Colon (tissue), 2 donors: ENCODE results near the gene RPE.
A peak's percentile ranks its signal among the peaks of the same experiment; 100 is the strongest.

ENCODE experiments used
- FAIRE-seq: peaks from 2 replicates; lab custom pipeline; 2012; peaks lifted over from hg19 to GRCh38; lab: Jason Lieb, UNC
- donor health status: control.
- donor health status: control.

The RPE gene

DNA sequence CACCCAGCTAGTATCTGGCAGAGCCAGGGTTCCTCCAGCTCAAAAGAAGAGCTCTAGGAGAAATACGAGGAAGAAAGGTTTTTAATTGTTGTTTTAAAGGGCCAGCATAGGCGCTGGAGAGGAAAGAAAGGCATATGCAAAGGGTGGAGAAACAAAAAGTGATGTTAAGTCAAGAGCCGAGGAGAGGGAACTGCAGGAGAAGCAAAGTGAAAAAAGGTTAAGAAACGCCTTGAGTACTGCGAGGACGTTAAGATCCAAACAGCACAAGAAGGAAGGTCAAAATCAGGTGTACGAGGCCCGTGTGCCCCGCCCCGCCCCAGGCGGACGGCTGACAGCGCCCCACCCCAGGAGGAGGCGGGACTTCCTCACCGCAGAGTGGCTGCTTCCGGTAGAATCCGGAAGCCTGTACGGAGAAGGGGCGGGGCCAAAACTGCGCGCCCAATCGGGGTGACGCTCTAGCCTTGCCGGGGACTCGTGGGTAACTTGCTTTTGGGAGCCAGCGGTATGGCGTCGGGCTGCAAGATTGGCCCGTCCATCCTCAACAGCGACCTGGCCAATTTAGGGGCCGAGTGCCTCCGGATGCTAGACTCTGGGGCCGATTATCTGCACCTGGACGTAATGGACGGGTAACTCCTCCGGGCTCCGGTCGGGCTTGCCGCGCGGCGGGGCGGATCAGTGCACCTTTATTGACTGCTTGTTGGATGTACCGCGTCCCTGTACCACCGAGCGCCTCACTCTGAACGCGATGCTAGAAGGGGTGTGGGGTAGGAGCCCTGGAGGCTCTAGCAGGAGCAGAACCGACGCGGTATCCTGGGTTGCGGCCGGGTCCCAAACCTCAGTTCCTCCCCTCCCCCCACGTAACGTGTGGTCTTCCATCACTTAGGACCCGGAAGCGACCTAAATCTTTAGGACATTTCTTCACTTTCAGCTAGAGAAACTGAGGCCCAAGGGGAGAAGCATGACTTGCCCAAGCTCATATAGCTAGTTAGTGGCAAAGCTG lies at the start of gene RPE:
RPE (plus strand) TSS at position 481 of the 1,000 bp plus-strand sequence; CDS start at position 505, 24 bp downstream.
- no peak for FAIRE-seq

DNA sequence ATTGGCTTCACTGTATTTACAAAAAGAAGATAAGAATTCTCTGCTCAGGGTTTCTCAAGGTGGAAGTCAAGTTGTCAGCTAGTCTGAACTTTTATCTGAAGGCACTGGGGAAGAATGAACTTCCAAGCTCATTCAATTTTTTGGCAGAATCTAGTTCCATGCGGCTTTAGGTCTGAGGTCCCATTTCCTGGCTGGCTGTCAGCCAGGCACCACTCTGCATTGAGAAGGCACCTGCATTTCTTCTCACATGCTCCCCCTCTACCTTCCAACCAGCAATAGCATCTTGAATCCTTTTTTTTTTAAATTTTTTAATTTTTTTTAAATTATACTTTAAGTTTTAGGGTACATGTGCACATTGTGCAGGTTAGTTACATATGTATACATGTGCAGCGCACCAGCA lies 46.2 kb upstream of the RPE start:
- no peak for FAIRE-seq

DNA sequence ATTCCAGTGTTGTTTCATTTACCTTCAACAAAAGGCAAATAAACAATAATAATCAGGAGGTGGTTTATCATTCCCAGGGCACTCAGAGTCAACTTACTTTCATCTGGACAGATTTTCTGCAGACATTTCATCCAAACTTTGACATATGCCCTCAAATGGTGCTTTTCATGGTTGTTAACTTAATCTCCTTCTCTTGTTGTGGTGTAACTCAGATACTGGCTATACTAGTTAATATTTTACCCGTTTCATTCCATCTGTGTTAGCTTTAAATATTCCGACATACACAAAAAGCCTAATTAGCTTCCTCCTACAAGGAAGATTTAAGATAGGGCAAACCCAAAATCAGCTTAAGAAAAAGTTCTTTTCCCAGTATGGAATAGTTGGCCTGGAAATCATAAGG lies 44.4 kb upstream of the RPE start:
- FAIRE-seq, result no peak

DNA sequence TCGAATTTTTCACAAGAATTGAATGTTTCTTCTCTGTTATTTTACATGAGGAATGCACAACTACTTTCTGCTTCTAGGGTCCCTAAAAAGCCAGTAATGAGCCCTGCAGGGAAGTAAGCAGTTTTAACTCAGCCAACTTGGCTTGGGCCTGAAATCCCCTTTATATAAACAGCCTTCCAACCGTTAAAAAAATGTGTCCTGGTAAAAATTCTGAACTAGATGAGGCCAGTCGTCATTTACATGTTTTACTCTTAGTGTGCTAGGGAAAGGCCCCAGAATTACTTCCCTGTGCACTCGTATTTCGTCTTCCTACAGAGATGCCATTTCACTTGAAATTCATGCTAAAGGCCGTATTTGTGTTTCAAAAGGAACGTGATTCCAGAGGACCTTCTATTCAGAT lies 42.4 kb upstream of the RPE start:
- FAIRE-seq, result no peak

DNA sequence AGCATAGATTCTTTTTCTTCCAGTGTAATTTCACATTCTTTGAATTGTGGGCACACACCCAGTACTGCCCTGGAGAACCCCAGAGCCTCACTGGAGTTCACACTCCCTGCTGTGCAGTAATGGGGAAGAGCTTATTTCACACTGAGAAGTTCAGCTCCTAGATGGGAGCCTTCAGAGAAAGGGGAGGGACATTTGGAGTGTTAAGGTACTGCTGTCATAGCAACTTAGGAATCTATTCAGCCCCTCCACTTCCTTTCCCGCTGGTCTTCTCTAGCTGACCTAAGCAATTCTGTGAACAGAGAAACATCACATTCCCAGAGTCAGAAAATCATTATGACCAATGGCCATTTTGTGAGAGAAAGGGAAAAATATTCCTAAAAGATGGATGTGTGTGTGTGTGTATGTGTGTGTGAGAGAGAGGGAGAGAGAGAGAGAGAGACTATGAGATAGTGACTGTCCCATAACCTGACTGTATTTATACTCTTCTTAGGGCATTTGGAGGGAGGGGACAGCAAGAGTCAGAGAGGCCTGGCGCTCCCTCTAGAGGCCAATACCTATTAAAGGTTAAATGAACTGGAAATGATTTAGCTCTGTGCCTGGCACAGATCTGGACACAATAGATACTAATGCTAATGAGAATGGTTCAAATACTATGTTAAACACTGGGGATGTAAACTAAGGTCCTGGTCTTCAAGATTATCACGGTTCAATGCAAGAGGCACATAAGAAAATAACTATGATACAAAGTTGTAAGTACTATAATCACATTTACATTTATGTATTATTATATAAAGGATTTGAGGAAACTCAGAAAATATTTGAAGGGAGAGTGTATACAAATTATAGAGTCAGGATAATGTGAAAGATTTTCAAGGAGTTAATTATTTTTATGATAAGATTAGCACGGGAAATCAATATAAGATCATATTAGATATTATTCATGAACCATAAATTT lies 41.5 kb upstream of the RPE start:
- no peak for FAIRE-seq

DNA sequence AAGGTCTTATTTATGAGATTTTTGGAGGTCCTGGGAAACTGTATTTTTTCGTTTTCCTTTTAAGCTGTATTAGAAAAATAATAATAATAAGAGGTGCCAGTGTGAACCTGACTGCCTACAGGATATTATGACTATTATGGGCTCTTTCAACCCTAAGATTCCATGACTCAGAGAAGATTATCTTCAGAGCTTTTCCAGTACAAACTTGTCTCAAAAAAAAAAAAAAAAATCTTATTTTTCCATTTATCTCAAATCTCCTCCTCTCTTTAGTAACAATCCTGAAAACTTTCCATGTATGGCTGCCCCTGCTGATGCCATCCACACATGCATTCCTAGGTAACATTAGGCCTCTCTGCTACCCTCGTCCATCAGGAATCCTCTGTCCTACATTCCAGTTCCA lies 36.7 kb upstream of the RPE start:
- no peak for FAIRE-seq

DNA sequence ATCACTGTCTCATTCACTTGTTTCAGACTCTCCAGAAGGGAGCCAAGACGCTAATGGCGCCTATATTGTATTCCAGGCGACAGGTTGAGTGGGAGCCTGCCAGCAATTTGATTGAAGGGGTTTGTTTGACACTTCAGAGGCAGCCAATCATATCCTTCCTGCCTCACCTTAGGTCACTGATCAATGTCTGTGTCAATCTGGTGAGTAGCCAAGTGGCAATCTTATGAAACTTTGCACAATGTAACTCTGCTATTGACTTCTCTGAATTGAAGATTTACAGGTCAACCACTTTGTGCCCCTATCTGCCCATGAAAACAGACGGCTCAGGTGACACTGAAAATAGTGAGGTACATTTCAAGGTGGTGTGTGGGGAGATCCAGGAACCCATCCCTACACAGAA lies 32.7 kb upstream of the RPE start:
- FAIRE-seq, result no peak

DNA sequence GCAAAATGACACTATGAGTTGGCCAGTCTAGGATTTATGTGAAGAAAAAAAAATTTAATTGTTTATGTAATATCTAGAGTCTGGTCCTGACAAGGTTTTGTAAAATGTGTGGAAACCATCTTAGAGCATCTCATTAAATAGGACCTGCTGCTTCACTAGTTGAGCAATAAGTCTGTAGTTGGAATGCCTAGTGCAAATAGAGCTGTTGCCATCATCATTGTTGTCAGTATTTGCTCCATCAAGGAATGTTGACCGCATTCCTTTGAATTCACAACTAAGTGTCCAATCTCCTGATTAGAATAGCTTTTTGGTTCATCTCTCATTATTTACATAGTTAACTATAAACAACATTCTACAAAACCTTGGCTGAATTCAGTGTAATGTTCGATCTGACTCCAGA lies 32.2 kb upstream of the RPE start:
- FAIRE-seq, result no peak

DNA sequence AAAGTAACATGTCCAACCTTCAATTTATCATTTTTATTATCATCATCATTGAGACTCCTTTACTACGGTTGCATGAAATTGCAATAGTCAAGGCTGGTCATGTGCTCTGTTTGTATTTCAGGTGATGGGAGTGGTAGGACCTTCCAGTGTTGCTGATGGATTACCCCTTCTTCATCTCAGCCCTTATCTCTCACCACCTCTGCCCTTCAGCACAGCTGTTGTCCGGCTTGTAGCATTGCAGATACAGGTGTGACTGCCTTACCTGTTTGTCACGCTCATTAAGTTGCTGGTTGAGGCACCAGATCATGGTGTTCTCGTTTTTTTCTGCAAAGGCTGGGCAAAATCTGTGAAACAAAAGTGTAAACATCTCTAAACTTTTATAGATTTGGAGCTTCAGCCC lies 31.7 kb upstream of the RPE start:
- FAIRE-seq, result no peak

DNA sequence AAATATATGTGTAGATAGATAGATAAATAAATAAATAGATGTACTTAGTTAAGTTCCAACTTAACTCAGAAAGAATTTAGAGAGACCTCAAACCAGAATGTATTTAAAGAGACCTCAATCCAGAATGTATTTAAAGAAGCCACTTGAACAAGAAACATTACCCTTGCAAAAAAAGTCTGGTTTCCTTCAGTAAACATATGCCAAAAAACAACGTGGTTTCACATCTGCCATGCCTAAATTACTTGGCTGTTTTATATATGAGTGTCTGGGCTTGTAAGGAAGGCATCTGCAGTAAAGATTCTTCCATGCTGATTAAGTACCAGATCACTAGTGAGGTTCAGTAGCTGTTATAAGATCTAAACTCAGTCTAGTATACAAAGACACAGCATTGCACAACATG lies 29.1 kb upstream of the RPE start:
- no peak for FAIRE-seq

DNA sequence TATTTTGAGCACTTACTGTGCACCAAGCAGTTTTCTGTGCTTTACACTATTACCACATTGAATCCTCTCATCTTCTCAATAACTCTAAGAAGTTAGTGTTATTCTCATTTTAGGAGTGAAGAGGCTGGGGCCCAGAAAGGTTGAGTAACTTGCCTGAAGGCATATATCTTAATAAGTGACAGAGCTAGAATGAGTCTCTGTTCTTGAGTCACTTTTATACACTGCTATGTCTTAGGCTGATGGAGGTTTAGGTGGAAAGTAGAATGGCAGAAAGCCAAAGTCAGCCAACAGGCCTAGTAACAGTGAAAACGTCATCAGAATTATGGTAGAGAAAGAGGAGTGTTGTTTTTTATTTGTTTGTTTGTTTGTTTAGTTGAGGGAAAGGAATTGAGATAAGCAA lies 27.9 kb upstream of the RPE start:
- no peak for FAIRE-seq

DNA sequence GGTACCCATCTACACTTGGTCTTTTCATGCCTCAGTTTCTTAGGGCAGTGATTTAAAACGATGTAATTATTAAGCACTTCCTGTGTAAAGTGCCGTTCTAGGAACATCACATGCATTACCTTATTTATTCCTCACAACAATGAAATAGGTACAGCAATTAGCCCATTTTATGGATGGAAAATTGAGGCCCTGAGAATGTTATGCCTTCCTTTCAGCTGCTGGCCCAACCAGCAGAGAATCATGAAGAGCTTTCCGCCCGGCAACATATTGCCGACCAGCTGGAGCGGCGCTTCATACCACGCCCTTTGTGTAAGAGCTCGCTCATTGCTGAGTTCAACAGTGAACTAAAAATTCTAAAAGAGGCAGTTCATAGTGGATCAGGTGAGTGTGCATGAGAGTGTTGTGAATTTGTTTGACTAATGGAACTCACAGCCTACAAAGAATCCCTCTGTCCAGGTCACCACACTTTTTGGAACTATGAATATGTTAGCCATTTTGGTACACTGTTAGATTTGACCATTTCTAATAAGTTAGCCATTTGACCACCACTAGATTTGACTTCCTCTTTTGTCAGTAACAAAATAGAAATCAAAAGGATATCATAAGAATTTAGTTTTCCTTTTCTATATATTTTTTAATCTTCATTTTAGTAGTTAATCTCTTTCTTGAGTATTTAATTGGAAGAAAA lies 25.6 kb upstream of the RPE start:
- FAIRE-seq, result no peak

DNA sequence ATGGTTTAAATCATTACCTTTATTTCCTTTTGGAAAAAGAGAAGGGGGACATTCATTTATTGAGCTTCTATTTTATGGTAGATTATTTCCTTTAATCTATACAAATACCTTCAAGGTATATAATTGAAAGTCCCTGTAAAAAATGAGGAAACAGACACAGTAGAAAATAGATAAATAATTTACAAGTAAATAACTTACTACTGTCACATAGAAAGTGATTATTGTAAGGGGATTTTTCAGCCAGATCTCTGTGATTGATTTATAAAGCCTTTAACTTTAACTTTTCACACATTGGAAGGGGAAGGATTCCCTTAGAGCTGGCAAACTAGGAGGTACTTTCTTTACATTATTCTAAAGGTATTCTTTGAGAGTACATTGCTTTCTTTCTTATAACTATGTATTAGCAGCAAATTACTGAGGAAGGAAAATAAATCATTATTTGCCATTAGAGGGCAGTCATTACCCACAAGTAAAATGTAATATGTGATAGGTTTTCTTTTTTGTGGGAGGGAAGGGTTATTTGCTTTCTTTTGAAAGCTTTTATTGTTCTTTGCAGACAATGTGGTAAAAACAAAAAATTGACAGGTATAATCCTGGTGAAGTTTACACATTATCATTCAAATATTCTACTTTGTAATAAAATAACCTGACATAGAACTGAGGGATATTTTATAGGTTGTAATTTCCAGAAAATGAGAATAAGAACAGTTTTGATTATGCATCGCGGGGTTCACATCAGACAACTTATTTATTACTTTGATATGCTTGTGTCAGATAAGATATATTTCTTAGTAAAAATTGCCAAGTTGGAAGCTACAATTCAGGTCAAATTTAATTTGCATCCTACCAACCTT lies 24.8 kb upstream of the RPE start:
- FAIRE-seq, result peak; percentile 64

DNA sequence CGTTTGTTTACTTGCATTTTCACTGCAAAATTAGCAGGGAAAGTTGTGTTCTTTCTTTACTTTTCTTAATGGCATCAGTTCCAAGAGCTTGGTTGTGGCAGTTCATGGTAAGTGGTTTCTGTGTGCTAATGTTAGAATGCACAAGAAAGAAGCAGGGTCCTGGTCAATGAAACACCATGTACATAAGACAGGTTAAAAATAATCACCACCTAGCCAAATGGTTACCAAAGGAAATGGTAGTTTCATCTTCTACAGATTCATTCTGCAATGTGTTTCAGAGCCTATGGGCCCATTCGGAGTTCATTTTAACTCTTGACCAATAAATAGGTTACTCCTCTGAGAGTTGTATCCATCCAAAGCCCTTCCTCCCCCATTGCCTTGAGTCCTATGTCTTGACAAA lies 18.1 kb upstream of the RPE start:
- FAIRE-seq, result no peak

DNA sequence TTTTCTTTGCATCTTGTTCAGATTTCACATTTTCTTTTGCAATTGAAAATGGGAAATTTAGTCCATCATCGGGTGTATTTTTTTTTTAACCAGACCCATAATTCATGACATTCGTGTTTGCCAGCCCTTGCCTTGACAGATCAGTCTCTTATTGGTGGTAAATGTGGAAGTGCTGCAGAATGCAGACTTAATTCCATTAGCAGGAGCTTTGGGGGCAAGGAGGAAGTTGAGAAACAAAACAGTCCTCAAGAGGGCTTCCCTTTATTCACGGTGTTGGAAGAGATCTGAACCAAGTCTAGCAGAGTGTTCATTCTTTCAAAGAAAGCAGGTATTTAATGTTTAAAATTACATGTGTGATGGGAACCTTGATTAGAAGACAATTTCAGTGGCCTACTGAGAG lies 16.6 kb upstream of the RPE start:
- no peak for FAIRE-seq

DNA sequence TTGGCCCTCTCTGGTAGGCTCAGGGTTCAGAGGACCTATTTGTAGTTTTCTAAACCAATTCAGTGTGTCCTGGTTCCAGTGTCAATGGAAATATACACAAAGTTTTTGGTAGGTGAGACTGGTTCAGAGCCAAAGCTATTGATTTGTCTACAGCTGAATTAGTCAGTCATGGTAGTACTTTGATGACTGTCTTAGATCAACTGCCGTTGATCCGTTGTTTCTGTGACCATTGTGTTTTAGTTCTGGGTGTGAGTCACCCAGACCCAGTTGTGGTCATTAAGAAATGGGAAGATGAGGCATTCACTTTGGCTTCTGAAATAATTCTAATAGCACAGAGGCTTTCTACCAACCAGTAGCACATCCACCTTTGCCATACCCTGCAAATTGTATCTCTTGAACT lies 16.0 kb upstream of the RPE start:
- no peak for FAIRE-seq

DNA sequence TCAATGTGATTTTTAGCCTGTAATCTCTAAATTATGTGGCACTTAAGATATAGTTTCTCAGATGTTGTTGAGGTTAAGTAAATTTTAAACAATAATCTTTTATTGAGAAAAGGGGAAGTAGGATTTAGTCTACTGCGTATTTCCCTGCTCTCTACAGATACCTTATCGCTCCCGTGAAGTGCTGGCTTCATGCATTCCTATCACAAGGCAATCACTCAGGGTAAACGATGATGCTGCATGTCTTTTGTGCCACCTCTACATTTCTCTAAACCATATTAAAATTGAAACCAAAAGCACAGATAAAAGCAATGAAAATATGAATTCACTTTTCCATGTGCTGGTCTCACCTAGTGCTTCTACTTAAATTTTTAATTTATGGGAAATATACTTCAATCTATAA lies 14.4 kb upstream of the RPE start:
- no peak for FAIRE-seq

DNA sequence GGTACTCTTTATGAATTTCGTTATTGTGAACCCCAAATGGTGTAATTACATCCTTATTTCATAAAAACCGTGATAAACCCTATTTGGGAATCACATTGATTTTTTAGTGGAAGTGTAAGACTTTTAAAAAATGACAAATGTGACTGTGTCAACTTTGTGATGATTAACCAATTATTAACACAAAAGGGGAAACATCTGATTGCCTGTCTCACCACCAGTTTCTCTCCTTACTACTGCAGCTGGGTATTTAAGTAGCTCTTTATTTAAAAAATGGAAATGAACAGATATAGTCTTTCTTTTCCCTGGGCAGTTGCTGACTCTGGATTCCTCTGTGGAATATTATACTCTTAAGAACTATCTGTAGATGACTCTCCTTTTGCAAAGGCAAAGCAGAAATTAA lies 11.6 kb upstream of the RPE start:
- FAIRE-seq, result no peak

DNA sequence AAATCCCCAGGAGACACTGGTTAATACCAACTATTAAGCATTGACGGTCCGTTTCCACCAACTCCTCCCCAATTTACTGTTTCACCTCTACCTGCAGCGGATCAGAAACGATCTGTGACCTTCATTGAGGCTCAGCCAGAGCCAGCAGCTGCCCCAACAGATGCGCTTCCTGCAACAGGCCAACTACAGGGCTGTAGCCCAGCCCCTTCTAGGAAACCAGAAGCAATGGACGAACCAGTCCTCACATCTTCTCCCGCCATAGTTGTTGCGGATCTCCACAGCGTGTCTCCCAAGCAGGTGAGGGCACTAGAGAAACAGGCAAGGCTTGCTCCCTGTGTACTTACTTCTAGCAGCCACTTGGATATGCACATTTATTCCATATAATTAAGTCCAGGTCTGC lies 8.5 kb upstream of the RPE start:
- no peak for FAIRE-seq

DNA sequence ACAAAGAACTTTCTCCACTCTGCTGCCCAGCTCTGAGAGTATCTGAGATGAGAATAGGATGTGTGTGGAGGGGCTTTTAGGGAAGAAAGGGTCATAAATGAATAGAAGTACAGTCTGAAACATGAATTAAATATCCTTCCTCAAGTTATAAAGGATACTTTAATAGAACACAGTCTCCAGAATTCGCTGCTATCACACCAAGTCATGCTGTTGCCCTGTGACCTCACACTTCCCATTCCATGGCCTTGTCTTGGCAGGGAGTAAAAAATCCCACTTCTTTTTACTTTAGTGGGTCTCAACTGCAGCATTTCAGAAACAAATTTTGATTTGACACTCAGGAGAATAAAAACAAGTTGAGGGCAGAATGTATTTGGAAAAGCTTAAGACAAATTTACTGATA lies 3.8 kb upstream of the RPE start:
- no peak for FAIRE-seq
